ENCODE measurements around the gene TNP2. TPM values are rescaled to one million over a fixed set of nuclear protein-coding genes. Genes with fewer than 3 reads are reported as not detected.

The TNP2 gene
- total and polyA plus RNA-seq, 2 donors (not counting 3 experiments of a cell fraction or from before 2014, with no cell fraction given) = not detected

DNA sequence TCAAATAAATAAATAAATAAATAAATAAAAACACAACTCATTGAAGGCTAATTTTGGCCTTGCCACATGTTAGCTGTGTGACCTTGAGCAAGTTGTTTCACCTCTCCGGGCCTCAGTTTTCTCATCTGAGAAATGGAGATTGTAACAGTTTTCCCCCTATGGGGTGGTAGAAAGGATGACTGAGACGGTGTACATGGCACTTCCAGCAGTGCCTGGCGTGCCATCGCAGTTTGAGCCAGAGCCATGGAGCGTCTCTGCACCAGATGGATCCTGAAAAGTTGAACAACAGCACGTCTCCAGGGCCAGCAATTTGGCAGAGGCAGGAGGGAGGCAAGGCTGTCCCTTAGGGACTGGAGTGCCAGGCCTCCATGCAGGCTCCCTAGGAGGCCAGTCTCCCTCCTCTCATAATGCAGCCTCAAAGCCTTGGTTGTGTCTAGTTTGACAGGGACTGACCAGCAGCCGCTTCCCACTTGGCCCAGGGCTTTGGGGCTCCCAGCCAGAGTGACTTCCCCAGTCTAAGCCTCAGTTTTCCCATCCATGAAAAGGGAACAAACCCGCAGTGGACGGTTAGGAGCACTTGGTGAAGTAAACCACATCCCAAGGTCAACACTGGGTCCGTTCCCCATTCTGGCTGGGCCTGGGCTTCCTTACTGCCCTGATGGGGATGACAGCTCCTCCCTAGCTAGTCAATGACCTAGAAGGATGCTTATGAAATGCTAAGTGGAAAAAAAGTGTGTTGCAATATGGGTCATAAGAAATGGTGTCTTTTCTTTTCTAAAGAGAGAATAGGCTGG lies 32.5 kb downstream of the TNP2 start:
- H3K79me2 ChIP-seq (ENCODE audit: control insufficient read depth, insufficient read depth, low read length) = no peaks in the 10 kb centered on the region
- H3K9me3 ChIP-seq (replicated peaks; ENCODE audit: control insufficient read depth, insufficient read depth, low read length) = no peaks in the 10 kb centered on the region
- BruUV-seq (replicated peaks) = no TSS peak
- H3K36me3 ChIP-seq (ENCODE audit: control insufficient read depth in 2 of 2, extremely low read depth in 1 of 2, insufficient read depth in 2 of 2, low read length in 2 of 2) = no peaks in the 10 kb centered on the region
- ChIA-PET CTCF (no interaction called here), POLR2A (no interaction called here)
- FAIRE-seq (no peak), DNase-seq (ENCODE audit: low read depth, low spot score) (no peak)
- TF ChIP-seq GATA2 (IDR thresholded peaks at IDR 0.05; ENCODE audit: insufficient read depth, insufficient read length, low read depth, low read length) = no peak
- no peak for TF ChIP-seq MAX (IDR thresholded peaks at IDR 0.05; ENCODE audit: insufficient read depth, insufficient read length)
- no peaks in the 10 kb centered on the region for H3K4me1 ChIP-seq (ENCODE audit: control insufficient read depth, extremely low read depth, insufficient read depth, low read length)
- no peak overlapping the region for H3K4me3 ChIP-seq (replicated peaks in 1 of 3; ENCODE audit: insufficient read depth in 1 of 3, low read depth in 1 of 3, low read length in 3 of 3)
- no peak overlapping the region for H2AFZ ChIP-seq (ENCODE audit: low read depth, low read length)
- no peak overlapping the region for H3K27ac ChIP-seq (ENCODE audit: insufficient read depth, low read depth, low read length)
- no peaks in the 10 kb centered on the region for H4K20me1 ChIP-seq (replicated peaks; ENCODE audit: control insufficient read depth, extremely low read depth, insufficient read depth, low read length)
- H3K4me2 ChIP-seq (ENCODE audit: insufficient read depth, low read length) = no peak overlapping the region
- no peak overlapping the region for H3K9ac ChIP-seq (replicated peaks; ENCODE audit: extremely low read depth, insufficient read depth, low read length)
- intact Hi-C loops (cut with micrococcal nuclease) (no loop called here), dilution Hi-C loops (cut with MboI; ENCODE audit: extremely low pct_ligation_motif_present, low sequenced_read_pairs) (no loop called here)
- H3K9me1 ChIP-seq (replicated peaks; ENCODE audit: control insufficient read depth, extremely low read depth, insufficient read depth, low read length) = no peaks in the 10 kb centered on the region
- H3K27me3 ChIP-seq (ENCODE audit: control insufficient read depth in 2 of 2, insufficient read depth in 2 of 2, low read length in 2 of 2) = no peaks in the 10 kb centered on the region

DNA sequence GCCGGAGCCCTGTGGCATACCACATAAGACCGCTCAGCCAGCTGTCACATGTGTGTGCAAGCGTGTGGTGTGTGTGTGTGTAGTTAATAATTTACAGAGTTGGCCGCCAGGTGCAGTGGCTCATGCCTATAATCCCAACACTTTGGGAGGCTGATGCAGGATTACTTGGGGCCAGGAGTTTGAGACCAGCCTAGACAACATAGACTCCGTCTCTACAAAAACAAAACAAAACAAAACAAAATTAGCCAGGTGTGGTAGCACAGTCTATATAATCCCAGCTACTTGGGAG lies 33.5 kb downstream of the TNP2 start:
- no peak for DNase-seq (ENCODE audit: low read depth, low spot score)
- Histone ChIP-seq H3K79me2 (ENCODE audit: control insufficient read depth, insufficient read depth, low read length) (no peaks in the 10 kb centered on the region), H4K20me1 (replicated peaks; ENCODE audit: control insufficient read depth, extremely low read depth, insufficient read depth, low read length) (no peaks in the 10 kb centered on the region), H2AFZ (ENCODE audit: low read depth, low read length) (no peak overlapping the region), H3K27ac (ENCODE audit: insufficient read depth, low read depth, low read length) (no peak overlapping the region), H3K9me3 (replicated peaks; ENCODE audit: control insufficient read depth, insufficient read depth, low read length) (no peaks in the 10 kb centered on the region), H3K4me1 (ENCODE audit: control insufficient read depth, extremely low read depth, insufficient read depth, low read length) (no peaks in the 10 kb centered on the region), H3K27me3 (ENCODE audit: control insufficient read depth in 2 of 2, insufficient read depth in 2 of 2, low read length in 2 of 2) (no peaks in the 10 kb centered on the region), H3K9me1 (replicated peaks; ENCODE audit: control insufficient read depth, extremely low read depth, insufficient read depth, low read length) (no peaks in the 10 kb centered on the region), H3K36me3 (ENCODE audit: control insufficient read depth in 2 of 2, extremely low read depth in 1 of 2, insufficient read depth in 2 of 2, low read length in 2 of 2) (no peaks in the 10 kb centered on the region), H3K9ac (replicated peaks; ENCODE audit: extremely low read depth, insufficient read depth, low read length) (no peak overlapping the region), H3K4me2 (ENCODE audit: insufficient read depth, low read length) (no peak overlapping the region), H3K4me3 (replicated peaks in 1 of 3; ENCODE audit: insufficient read depth in 1 of 3, low read depth in 1 of 3, low read length in 3 of 3) (no peak overlapping the region)
- BruUV-seq (replicated peaks) = no TSS peak
- TF ChIP-seq FOS (IDR thresholded peaks at IDR 0.05; ENCODE audit: borderline replicate concordance, insufficient read depth, low read length) (no peak), POLR2A (IDR thresholded peaks at IDR 0.05; ENCODE audit: low read depth, low read length) (no peak), JUN (IDR thresholded peaks at IDR 0.05; ENCODE audit: borderline replicate concordance, insufficient read depth, insufficient read length, low read depth) (no peak), POLR2AphosphoS5 (IDR thresholded peaks at IDR 0.05; ENCODE audit: insufficient read depth, low read depth, low read length) (no peak), MYC (IDR thresholded peaks at IDR 0.05; ENCODE audit: low read depth, low read length) (no peak), GATA2 (IDR thresholded peaks at IDR 0.05; ENCODE audit: insufficient read depth, insufficient read length, low read depth, low read length) (no peak), EZH2 (IDR thresholded peaks at IDR 0.05; ENCODE audit: borderline replicate concordance, low read depth, low read length, severe bottlenecking) (no peak), MAX (IDR thresholded peaks at IDR 0.05; ENCODE audit: insufficient read depth, insufficient read length) (no peak), CTCF (IDR thresholded peaks at IDR 0.05; ENCODE audit: extremely low read depth in 1 of 2, insufficient read depth in 1 of 2, low read depth in 1 of 2, low read length in 2 of 2) (no peak)
- CTCF ChIA-PET = no interaction called here
- no peak for FAIRE-seq
- POLR2A ChIA-PET = no interaction called here
- intact Hi-C loops (cut with micrococcal nuclease) = no loop called here
- dilution Hi-C loops (cut with MboI; ENCODE audit: extremely low pct_ligation_motif_present, low sequenced_read_pairs) = no loop called here
